ENCODE measurements around the gene PHETA1.

DNA sequence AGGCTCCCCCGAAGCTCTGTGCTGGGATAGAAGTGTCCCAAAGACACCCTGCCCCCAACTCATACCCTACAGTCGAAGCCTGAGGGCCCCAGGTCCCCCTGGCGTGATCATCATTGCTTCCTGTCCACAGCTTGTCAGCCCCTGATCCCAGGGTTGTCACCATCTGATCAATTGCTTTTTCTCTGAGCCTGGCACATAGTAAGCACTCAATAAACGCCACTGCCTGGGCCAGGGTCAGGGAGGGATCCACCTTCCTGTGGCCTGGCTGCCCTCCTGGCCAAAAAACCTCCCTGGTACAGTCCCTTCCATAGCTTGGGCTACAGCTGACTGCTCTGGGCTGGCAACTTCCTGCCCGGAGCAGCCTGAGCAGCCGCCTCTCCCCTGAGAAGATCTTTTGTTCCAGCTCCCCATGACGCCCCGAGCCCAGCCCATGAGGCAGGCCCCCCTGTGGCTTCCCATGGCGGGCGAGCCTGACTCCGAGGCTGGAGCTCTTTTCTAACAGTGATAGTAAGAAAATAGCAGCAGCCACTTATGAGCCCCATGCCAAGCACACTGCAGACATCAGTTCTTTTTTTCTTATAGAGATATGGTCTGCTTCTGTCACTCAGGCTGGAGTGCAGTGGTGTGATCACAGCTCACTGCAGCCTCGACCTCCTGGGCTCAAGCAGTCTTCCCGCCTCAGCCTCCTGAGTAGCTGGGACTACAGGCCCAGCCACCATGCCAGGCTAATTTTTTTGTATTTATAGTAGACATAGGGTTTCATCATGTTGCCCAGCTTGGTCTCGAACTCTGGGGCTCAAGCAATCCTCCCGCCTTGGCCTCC, 43.3 kb upstream of the PHETA1 start:
- TF ChIP-seq, protein P1, sequence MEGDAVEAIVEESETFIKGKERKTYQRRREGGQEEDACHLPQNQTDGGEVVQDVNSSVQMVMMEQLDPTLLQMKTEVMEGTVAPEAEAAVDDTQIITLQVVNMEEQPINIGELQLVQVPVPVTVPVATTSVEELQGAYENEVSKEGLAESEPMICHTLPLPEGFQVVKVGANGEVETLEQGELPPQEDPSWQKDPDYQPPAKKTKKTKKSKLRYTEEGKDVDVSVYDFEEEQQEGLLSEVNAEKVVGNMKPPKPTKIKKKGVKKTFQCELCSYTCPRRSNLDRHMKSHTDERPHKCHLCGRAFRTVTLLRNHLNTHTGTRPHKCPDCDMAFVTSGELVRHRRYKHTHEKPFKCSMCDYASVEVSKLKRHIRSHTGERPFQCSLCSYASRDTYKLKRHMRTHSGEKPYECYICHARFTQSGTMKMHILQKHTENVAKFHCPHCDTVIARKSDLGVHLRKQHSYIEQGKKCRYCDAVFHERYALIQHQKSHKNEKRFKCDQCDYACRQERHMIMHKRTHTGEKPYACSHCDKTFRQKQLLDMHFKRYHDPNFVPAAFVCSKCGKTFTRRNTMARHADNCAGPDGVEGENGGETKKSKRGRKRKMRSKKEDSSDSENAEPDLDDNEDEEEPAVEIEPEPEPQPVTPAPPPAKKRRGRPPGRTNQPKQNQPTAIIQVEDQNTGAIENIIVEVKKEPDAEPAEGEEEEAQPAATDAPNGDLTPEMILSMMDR (IDR thresholded peaks at IDR 0.05): no peak
- no peak for TF ChIP-seq ZFX (IDR thresholded peaks at IDR 0.05; ENCODE audit: borderline replicate concordance)
